ENCODE data around the gene PARD3. TPM values are rescaled to one million over a fixed set of nuclear protein-coding genes. Genes with fewer than 3 reads are reported as not detected.

The PARD3 gene
- total RNA-seq (2014; rRNA removed; shearing (Covaris generic)) (21.2 and 30.9 TPM in 2 replicates), polyA plus RNA-seq (2016; fragmentation: Nextera tagmentation; extraction: Ambion mirVana) (6.3 and 7.7 TPM in 2 replicates)

DNA sequence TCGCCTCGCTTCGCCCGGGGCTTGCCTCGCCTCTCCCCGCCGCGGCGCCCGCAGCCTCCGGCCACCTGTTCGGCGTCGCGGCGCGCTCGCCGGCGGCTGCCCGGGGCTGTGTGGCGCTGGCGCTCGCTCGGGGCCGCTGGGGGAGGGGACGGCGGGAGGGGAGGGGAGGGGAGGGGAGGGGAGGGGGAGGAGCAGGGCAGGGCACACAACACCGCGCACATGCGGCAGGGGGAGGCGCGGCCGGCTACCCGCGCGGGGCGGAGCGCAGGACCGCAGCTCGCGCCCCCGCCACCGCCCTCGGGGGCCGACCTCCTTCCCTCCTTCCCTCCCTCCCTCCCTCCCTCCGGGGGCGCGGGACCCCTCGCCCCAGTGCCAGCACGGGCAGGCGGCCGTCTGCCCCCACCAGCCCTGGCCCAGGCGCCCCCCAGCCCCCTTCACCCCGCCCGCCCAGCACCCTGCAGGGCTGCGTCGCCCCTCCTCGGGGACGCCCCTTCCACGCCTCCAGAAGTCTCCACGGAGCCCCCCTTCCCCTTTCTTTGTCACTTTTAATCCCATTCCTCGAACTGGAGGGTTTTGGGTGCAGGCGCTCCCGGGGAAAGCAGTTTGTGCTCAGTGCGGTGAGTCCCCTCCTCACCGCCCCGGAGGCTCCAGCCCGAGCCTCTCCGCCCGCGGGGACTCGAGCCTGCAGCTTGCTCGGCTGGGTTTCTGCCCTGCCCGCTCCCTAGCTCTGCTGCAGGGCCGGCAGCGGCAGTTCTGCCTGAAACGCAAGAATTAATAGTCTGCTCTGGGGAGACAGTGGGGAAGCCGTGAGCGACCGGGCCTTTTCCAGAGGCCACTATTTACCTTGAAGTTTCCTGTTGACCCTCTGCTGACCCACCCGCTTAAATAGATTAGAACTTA lies at the start of gene PARD3:
Gene PARD3 (minus strand): TSS at position 112 of the 900 bp plus-strand sequence. CDS start 301 bp downstream, outside the sequence.
- Histone ChIP-seq H3K27me3 (replicated peaks; ENCODE audit: insufficient read depth) (no peaks in the 10 kb centered on the region), H3K4me3 (peak within 1 kb of the TSS; percentile 79), H3K9me3 (ENCODE audit: low read depth) (no peaks in the 10 kb centered on the region), H3F3A (ENCODE audit: insufficient read depth) (peaks cover 23% of the 10 kb centered on the region), H2AFZ (peak within 1 kb of the TSS; percentile 72), H3K4me1 (ENCODE audit: insufficient read depth) (peaks cover 23% of the 10 kb centered on the region), H3K36me3 (ENCODE audit: low read depth) (no peaks in the 10 kb centered on the region), H3K27ac (peak within 1 kb of the TSS; percentile 28), H3K9me2 (ENCODE audit: insufficient read depth) (no peaks in the 10 kb centered on the region), H3K79me2 (ENCODE audit: insufficient read depth) (peaks cover 34% of the 10 kb centered on the region), H4K20me1 (ENCODE audit: insufficient read depth) (no peaks in the 10 kb centered on the region; the same call in 1 of the 2 replicates), H3K4me2 (ENCODE audit: unreplicated experiment) (peak within 1 kb of the TSS; percentile 86), H3K9ac (peak within 1 kb of the TSS; percentile 80)
- in situ Hi-C loops (cut with MboI), result loop anchor here (10.0 kb wide), 1 partner anchor 131 kb away; no protein-coding TSS in a partner anchor
- TF ChIP-seq EZH2 (IDR thresholded peaks at IDR 0.05; ENCODE audit: insufficient read depth, poor library complexity, severe bottlenecking), result no peak
- no peak for TF ChIP-seq EZH2phosphoT487 (IDR thresholded peaks at IDR 0.05; ENCODE audit: insufficient read depth, low read depth)
- WGBS, 2 experiments (ENCODE audit: low coverage in 1 of 2, low lambda C conversion rate in 2 of 2, missing lambda C conversion rate in 2 of 2), result 1 to 3% methylated on average over 20 to 55 of the region's 82 CpGs
- peak; percentile 74 for DNase-seq

DNA sequence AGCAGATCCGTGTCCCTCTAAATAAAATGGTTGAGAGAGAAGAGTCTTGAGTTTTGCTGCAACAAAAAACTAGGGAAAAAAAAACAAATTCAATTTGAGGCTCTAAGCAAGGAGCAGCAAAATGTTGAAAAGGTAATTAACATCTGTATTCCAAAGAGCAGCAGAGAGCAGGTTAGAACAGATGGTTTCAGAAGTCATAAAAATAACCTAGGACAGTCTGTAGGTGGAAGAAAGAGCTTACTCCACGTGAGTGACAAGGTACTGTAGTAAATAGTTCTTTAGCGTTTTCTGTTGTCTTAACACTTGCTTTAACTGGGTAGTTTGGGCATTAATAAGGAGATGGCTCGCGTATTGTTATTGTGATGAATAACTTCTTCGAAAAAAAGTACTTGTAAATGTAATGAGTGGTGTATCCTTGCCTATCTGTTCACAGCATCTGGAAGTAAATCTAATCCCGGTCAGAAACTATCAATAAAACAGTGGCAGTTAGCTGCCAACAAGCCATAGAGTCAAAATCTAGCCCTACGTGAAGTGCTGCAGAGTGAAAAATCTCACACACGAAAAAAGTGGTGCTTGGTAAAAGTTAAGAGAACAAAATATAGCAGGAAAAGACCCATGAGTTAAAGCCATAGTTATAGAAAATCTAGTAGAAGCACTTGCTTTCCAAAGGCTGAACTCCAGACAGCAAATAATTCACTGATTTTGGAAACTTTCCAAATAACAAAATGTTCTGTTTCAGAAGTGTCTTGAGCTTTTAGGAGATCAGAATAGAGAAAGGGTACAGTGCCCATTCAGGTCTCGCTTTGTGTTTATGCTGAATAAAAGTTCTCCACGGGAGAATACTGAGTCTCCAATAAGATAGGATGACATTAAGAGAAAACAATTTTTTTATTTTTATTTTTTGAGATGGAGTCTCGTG lies 49.3 kb upstream of the PARD3 start:
- no peaks in the 10 kb centered on the region for H3K4me1 ChIP-seq (ENCODE audit: insufficient read depth)
- WGBS, 2 experiments (ENCODE audit: low coverage in 1 of 2, low lambda C conversion rate in 2 of 2, missing lambda C conversion rate in 2 of 2), result 32 to 40% methylated on average over 12 of the region's 12 CpGs
- H3K4me2 ChIP-seq (ENCODE audit: unreplicated experiment), result no peak overlapping the region
- H3K27me3 ChIP-seq (replicated peaks; ENCODE audit: insufficient read depth), result peaks cover 6% of the 10 kb centered on the region; the same call in 1 of the 2 replicates
- H4K20me1 ChIP-seq (ENCODE audit: insufficient read depth), result no peaks in the 10 kb centered on the region
- H3K9ac ChIP-seq, result no peak overlapping the region
- no peaks in the 10 kb centered on the region for H3K9me2 ChIP-seq (ENCODE audit: insufficient read depth)
- no peak overlapping the region for H3K4me3 ChIP-seq
- no peaks in the 10 kb centered on the region for H3F3A ChIP-seq (ENCODE audit: insufficient read depth)
- H2AFZ ChIP-seq, result no peak overlapping the region
- no peaks in the 10 kb centered on the region for H3K79me2 ChIP-seq (ENCODE audit: insufficient read depth)
- no peaks in the 10 kb centered on the region for H3K36me3 ChIP-seq (ENCODE audit: low read depth)
- H3K9me3 ChIP-seq (ENCODE audit: low read depth), result no peaks in the 10 kb centered on the region
- H3K27ac ChIP-seq, result no peak overlapping the region
- DNase-seq, result peak; percentile 6
- no peak for TF ChIP-seq EZH2phosphoT487 (IDR thresholded peaks at IDR 0.05; ENCODE audit: insufficient read depth, low read depth)
- no peak for TF ChIP-seq EZH2 (IDR thresholded peaks at IDR 0.05; ENCODE audit: insufficient read depth, poor library complexity, severe bottlenecking)
- in situ Hi-C loops (cut with MboI), result no loop called here

DNA sequence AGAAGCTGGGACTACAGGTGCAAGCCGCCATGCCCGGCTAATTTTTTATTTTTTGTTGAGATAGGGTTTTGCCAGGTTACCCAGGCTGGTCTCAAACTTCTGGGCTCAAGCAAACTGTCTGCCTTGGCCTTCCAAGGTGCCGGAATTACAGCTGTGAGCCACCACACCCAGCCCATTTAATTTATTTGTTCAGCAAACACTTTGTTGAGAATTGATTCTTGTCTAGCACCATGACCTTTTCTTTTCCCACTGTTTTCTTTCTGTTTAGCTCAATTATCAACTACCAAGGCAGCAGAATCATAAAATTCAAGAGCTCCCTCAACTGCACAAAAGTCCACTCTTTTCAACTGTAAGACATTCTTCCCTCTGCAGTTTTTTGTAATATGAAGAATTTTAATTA lies 47.8 kb upstream of the PARD3 start:
- no peaks in the 10 kb centered on the region for H3K9me2 ChIP-seq (ENCODE audit: insufficient read depth)
- TF ChIP-seq EZH2phosphoT487 (IDR thresholded peaks at IDR 0.05; ENCODE audit: insufficient read depth, low read depth) (no peak), EZH2 (IDR thresholded peaks at IDR 0.05; ENCODE audit: insufficient read depth, poor library complexity, severe bottlenecking) (no peak)
- H3K9me3 ChIP-seq (ENCODE audit: low read depth), result no peaks in the 10 kb centered on the region
- no peak for DNase-seq
- no peaks in the 10 kb centered on the region for H3K79me2 ChIP-seq (ENCODE audit: insufficient read depth)
- H3K27me3 ChIP-seq (replicated peaks; ENCODE audit: insufficient read depth), result no peaks in the 10 kb centered on the region
- H3K9ac ChIP-seq, result no peak overlapping the region
- in situ Hi-C loops (cut with MboI), result no loop called here
- no peaks in the 10 kb centered on the region for H4K20me1 ChIP-seq (ENCODE audit: insufficient read depth)
- H3K36me3 ChIP-seq (ENCODE audit: low read depth), result no peaks in the 10 kb centered on the region
- H3K4me2 ChIP-seq (ENCODE audit: unreplicated experiment), result no peak overlapping the region
- H3K4me1 ChIP-seq (ENCODE audit: insufficient read depth), result no peaks in the 10 kb centered on the region
- WGBS, 2 experiments (ENCODE audit: low coverage in 1 of 2, low lambda C conversion rate in 2 of 2, missing lambda C conversion rate in 2 of 2), result 62 to 64% methylated on average over 3 of the region's 3 CpGs
- no peaks in the 10 kb centered on the region for H3F3A ChIP-seq (ENCODE audit: insufficient read depth)
- H3K27ac ChIP-seq, result no peak overlapping the region
- H2AFZ ChIP-seq, result no peak overlapping the region
- H3K4me3 ChIP-seq, result no peak overlapping the region
